Common myeloid progenitor, CD34-positive (primary cell): Measurements from ENCODE around the gene PAX5.

Experiments used
- CTCF ChIA-PET: fragments of 350-600 bp; sonication (Branson Sonifier 250); formaldehyde crosslinking; loops from one replicate; lab custom pipeline; 2021; ENCODE audit warnings: antibody characterized with exemption; lab: Charles Lee
- POLR2A ChIA-PET: fragments of 350-600 bp; sonication (Branson Sonifier 250); formaldehyde crosslinking; loops from one replicate; lab custom pipeline; 2021; ENCODE audit warnings: antibody characterized with exemption; lab: Charles Lee
- DNase-seq, 3 donors: peaks; one replicate each; pipeline versions ENCODE4 v3.0.0 to v3.0.0-alpha.2; 2013
- H3K27ac ChIP-seq, 2 experiments: 1 replicate in 1 of 2; 2 replicates in 1 of 2; pipeline ENCODE4 v1.7.0; 2013; ENCODE audit warnings: inconsistent platforms in 2 of 2, low read length in 2 of 2, mild to moderate bottlenecking in 2 of 2, low read depth in 1 of 2, moderate library complexity in 1 of 2; ENCODE audit not compliant: severe bottlenecking in 2 of 2, insufficient read depth in 1 of 2, poor library complexity in 1 of 2
- H3K27me3 ChIP-seq, 5 experiments: replicated peaks in 2 of 5; 1 replicate in 3 of 5; 2 replicates in 2 of 5; pipeline versions ENCODE4 v1.6.1 to v1.7.0; 2013; ENCODE audit warnings: low read length in 4 of 5, mild to moderate bottlenecking in 2 of 5, moderate library complexity in 2 of 5, inconsistent platforms in 1 of 5; ENCODE audit not compliant: insufficient read depth in 5 of 5, control insufficient read depth in 4 of 5
- H3K36me3 ChIP-seq, 4 experiments: 1 replicate in 2 of 4; 2 replicates in 2 of 4; pipeline versions ENCODE4 v1.6.1 to v1.7.0; 2013; ENCODE audit warnings: low read length in 3 of 4, control low read depth in 1 of 4, mild to moderate bottlenecking in 1 of 4; ENCODE audit not compliant: control insufficient read depth in 4 of 4, insufficient read depth in 4 of 4
- H3K4me1 ChIP-seq, 4 experiments: 1 replicate in 3 of 4; 2 replicates in 1 of 4; pipeline versions ENCODE4 v1.6.1 to v1.7.1; 2013; ENCODE audit warnings: low read length in 3 of 4, mild to moderate bottlenecking in 3 of 4, control low read depth in 1 of 4, inconsistent platforms in 1 of 4, moderate library complexity in 1 of 4; ENCODE audit not compliant: control insufficient read depth in 4 of 4, insufficient read depth in 4 of 4; ENCODE audit errors: control extremely low read depth in 1 of 4
- H3K4me3 ChIP-seq, 7 experiments: 1 replicate in 4 of 7; 2 replicates in 3 of 7; pipeline versions ENCODE4 v1.5.1 to v1.7.0; 2013; ENCODE audit warnings: mild to moderate bottlenecking in 7 of 7, low read length in 6 of 7, moderate library complexity in 6 of 7, inconsistent platforms in 2 of 7, low read depth in 2 of 7, control low read depth in 1 of 7; ENCODE audit not compliant: insufficient read depth in 4 of 7, control insufficient read depth in 1 of 7; ENCODE audit errors: extremely low read depth in 1 of 7
- H3K9me3 ChIP-seq, 5 experiments: 1 replicate in 4 of 5; 2 replicates in 1 of 5; pipeline versions ENCODE4 v1.6.1 to v1.7.1; 2013; ENCODE audit warnings: low read length in 4 of 5, mild to moderate bottlenecking in 2 of 5, inconsistent platforms in 1 of 5, low read depth in 1 of 5, moderate library complexity in 1 of 5; ENCODE audit not compliant: control insufficient read depth in 4 of 5, insufficient read depth in 2 of 5; ENCODE audit errors: control extremely low read depth in 1 of 5
- WGBS: methylation state at CpG from one replicate; pipeline ENCODE4 v1.1.5; 2013; ENCODE audit not compliant: insufficient coverage; 5-methylcytosine and 5-hydroxymethylcytosine counted together

PAX5 gene

GRCh38 chr9:36896296-36896695 lies 137.8 kb downstream of the PAX5 start:
- Histone ChIP-seq H3K27me3 (peaks cover 0 to 25% (median 9%) of the 10 kb centered on the region in 5 experiments), H3K36me3 (no peaks in the 10 kb centered on the region)
- CTCF ChIA-PET, result interaction anchor here (1.3 to 1.6 kb wide), 3 partner anchors 9 to 23 kb away, joined by 3 to 4 read pairs (median 4); no protein-coding TSS in a partner anchor

GRCh38 chr9:36895744-36896260 lies 138.3 kb downstream of the PAX5 start:
- ChIA-PET CTCF (interaction anchor here (1.3 to 1.6 kb wide), 3 partner anchors 9 to 23 kb away, joined by 3 to 4 read pairs (median 4); no protein-coding TSS in a partner anchor), POLR2A (no interaction called here)
- Histone ChIP-seq H3K27me3 (peaks cover 0 to 21% (median 10%) of the 10 kb centered on the region in 5 experiments), H3K9me3 (no peaks in the 10 kb centered on the region), H3K4me1 (no peaks in the 10 kb centered on the region), H3K27ac (no peak overlapping the region), H3K4me3 (no peak overlapping the region), H3K36me3 (no peaks in the 10 kb centered on the region)
- WGBS, result 100% methylated on average over 2 of the region's 5 CpGs
- DNase-seq, result no peak

More at GRCh38 chr9:36896296-36896695, 137.8 kb downstream of the PAX5 start:
- no peak overlapping the region for H3K27ac ChIP-seq
- H3K4me1 ChIP-seq, result no peaks in the 10 kb centered on the region
- DNase-seq, result no peak
- no peaks in the 10 kb centered on the region for H3K9me3 ChIP-seq
- H3K4me3 ChIP-seq, result no peak overlapping the region
- WGBS, result 97% methylated on average over 4 of the region's 6 CpGs
- POLR2A ChIA-PET, result no interaction called here

- Histone ChIP-seq H3K27ac (no peak overlapping the region), H3K9me3 (no peaks in the 10 kb centered on the region), H3K4me3 (no peak overlapping the region), H3K4me1 (no peaks in the 10 kb centered on the region), H3K36me3 (no peaks in the 10 kb centered on the region), H3K27me3 (peaks cover 0 to 20% (median 14%) of the 10 kb centered on the region in 5 experiments)
- no peak for DNase-seq
- POLR2A ChIA-PET, result no interaction called here
- 98% methylated on average over 18 of the region's 23 CpGs for WGBS
- CTCF ChIA-PET, result no interaction called here
Observed at GRCh38 chr9:36894695-36895310, 139.3 kb downstream of the PAX5 start.

- H3K9me3 ChIP-seq, result no peaks in the 10 kb centered on the region
- no peaks in the 10 kb centered on the region for H3K4me1 ChIP-seq
- POLR2A ChIA-PET, result no interaction called here
- H3K27ac ChIP-seq, result no peak overlapping the region
- peaks cover 0 to 17% (median 15%) of the 10 kb centered on the region in 5 experiments for H3K27me3 ChIP-seq
- no peak for DNase-seq
- no peak overlapping the region for H3K4me3 ChIP-seq
- H3K36me3 ChIP-seq, result no peaks in the 10 kb centered on the region
- CTCF ChIA-PET, result no interaction called here
- 91% methylated on average over 8 of the region's 8 CpGs for WGBS
Observed at GRCh38 chr9:36893911-36894310, 140.2 kb downstream of the PAX5 start.

- H3K36me3 ChIP-seq, result no peaks in the 10 kb centered on the region
- H3K4me3 ChIP-seq, result no peak overlapping the region
- CTCF ChIA-PET, result no interaction called here
- DNase-seq, result no peak
- H3K9me3 ChIP-seq, result no peaks in the 10 kb centered on the region
- no peaks in the 10 kb centered on the region for H3K4me1 ChIP-seq
- POLR2A ChIA-PET, result no interaction called here
- H3K27me3 ChIP-seq, result peaks cover 0 to 21% (median 13%) of the 10 kb centered on the region in 5 experiments
- H3K27ac ChIP-seq, result no peak overlapping the region
- 92% methylated on average over 6 of the region's 8 CpGs for WGBS
Observed at GRCh38 chr9:36893184-36893583, 140.9 kb downstream of the PAX5 start.

- CTCF ChIA-PET, result interaction anchor here (0.6 to 1.9 kb wide), 3 partner anchors 19 to 51 kb away, joined by 3 to 7 read pairs (median 4); no protein-coding TSS in a partner anchor
- Histone ChIP-seq H3K36me3 (no peaks in the 10 kb centered on the region), H3K9me3 (no peaks in the 10 kb centered on the region), H3K27ac (no peak overlapping the region), H3K4me3 (no peak overlapping the region), H3K4me1 (no peaks in the 10 kb centered on the region), H3K27me3 (peaks cover 0 to 21% (median 12%) of the 10 kb centered on the region in 5 experiments)
- POLR2A ChIA-PET, result interaction anchor here (0.6 kb wide), 1 partner anchor 41 kb away, joined by 3 read pairs; no protein-coding TSS in a partner anchor
- no peak for DNase-seq
- 100% methylated on average over 3 of the region's 4 CpGs for WGBS
Observed at GRCh38 chr9:36892279-36892678, 141.8 kb downstream of the PAX5 start.

- no peaks in the 10 kb centered on the region for H3K36me3 ChIP-seq
- ChIA-PET CTCF (interaction anchor here (0.6 to 1.9 kb wide), 5 partner anchors 9 to 52 kb away, joined by 3 to 7 read pairs (median 4); no protein-coding TSS in a partner anchor), POLR2A (interaction anchor here (0.6 kb wide), 1 partner anchor 42 kb away, joined by 3 read pairs; no protein-coding TSS in a partner anchor)
- H3K27ac ChIP-seq, result no peak overlapping the region
- 84% methylated on average over 8 of the region's 13 CpGs for WGBS
- H3K4me1 ChIP-seq, result no peaks in the 10 kb centered on the region
- H3K27me3 ChIP-seq, result peaks cover 0 to 21% (median 9%) of the 10 kb centered on the region in 5 experiments
- no peaks in the 10 kb centered on the region for H3K9me3 ChIP-seq
- DNase-seq, result no peak
- no peak overlapping the region for H3K4me3 ChIP-seq
Observed at GRCh38 chr9:36891341-36891811, 142.7 kb downstream of the PAX5 start.
